AG04450 (cell line): ENCODE data around the gene CTR9. TPM values are rescaled to one million over a fixed set of nuclear protein-coding genes. Genes with fewer than 3 reads are reported as not detected.
A peak's percentile ranks its signal among the peaks of the same experiment; 100 is the strongest.

Experiments
- CTCF ChIA-PET: fragments of 300-600, 350-600 bp; formaldehyde crosslinking; extraction: SDS; loops from one replicate; lab custom pipeline; 2022; ENCODE audit warnings: antibody characterized with exemption, inconsistent platforms; lab: Charles Lee
- POLR2A ChIA-PET: fragments of 350-600 bp; formaldehyde crosslinking; extraction: SDS; loops from one replicate; lab custom pipeline; 2021; ENCODE audit warnings: antibody characterized with exemption, inconsistent platforms; lab: Yijun Ruan, JAX
- DNase-seq: peaks from one replicate; pipeline ENCODE4 v3.0.0-alpha.2; 2011; ENCODE audit warnings: low read depth, low spot score
- H3K27ac ChIP-seq: one replicate; pipeline ENCODE4 v1.5.1; 2012; ENCODE audit warnings: low read depth, low read length, control low read depth
- H3K27me3 ChIP-seq: one replicate; pipeline ENCODE4 v1.6.0; 2012; ENCODE audit warnings: low read length; ENCODE audit not compliant: control insufficient read depth, insufficient read depth
- H3K4me3 ChIP-seq: 2 replicates; pipeline ENCODE4 v1.5.1; 2011; ENCODE audit warnings: mild to moderate bottlenecking, low read depth, low read length, control low read depth
- H3K9me3 ChIP-seq: 2 replicates; pipeline ENCODE4 v1.5.1; 2012; ENCODE audit warnings: low read length; ENCODE audit not compliant: control insufficient read depth, insufficient read depth
- polyA plus RNA-seq: library from polyadenylated mRNA; depleted of rRNA; stranded (reverse); fragments of >200 nt; gene quantifications from 2 replicates; pipeline ENCODE4 v1.2.3, GENCODE V29; 2011
- TF ChIP-seq, protein P1 (sequence below): IDR thresholded peaks from 2 replicates; pipeline ENCODE4 v1.5.1; 2011; ENCODE audit warnings: low read depth, low read length, control low read depth, inconsistent platforms

CTR9 gene
- polyA plus RNA-seq, 1 experiment: 22.6 TPM

DNA sequence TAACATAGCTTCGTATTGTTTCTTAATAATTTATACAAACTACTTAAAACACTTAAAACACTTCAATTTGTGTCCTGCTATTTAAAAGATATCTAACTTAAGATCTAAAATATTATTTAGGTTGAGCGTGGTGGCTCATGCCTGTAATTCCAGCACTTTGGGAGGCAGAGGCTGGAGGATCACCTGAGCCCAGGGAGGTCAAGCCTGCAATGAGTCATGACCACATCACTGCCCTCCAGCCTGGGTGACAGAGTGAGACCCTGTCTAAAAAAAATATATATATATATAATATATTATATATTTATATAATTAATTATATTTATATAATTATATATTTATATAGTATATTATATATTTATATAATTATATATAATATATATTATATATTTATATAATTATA, 4.2 kb upstream of the CTR9 start:
- Histone ChIP-seq H3K9me3 (peaks cover 4% of the 10 kb centered on the region; the same call in 1 of the 2 replicates), H3K27ac (no peak overlapping the region), H3K4me3 (no peak overlapping the region), H3K27me3 (no peaks in the 10 kb centered on the region)
- POLR2A ChIA-PET: no interaction called here
- DNase-seq: no peak
- TF ChIP-seq, protein P1, sequence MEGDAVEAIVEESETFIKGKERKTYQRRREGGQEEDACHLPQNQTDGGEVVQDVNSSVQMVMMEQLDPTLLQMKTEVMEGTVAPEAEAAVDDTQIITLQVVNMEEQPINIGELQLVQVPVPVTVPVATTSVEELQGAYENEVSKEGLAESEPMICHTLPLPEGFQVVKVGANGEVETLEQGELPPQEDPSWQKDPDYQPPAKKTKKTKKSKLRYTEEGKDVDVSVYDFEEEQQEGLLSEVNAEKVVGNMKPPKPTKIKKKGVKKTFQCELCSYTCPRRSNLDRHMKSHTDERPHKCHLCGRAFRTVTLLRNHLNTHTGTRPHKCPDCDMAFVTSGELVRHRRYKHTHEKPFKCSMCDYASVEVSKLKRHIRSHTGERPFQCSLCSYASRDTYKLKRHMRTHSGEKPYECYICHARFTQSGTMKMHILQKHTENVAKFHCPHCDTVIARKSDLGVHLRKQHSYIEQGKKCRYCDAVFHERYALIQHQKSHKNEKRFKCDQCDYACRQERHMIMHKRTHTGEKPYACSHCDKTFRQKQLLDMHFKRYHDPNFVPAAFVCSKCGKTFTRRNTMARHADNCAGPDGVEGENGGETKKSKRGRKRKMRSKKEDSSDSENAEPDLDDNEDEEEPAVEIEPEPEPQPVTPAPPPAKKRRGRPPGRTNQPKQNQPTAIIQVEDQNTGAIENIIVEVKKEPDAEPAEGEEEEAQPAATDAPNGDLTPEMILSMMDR: no peak
- CTCF ChIA-PET: no interaction called here

DNA sequence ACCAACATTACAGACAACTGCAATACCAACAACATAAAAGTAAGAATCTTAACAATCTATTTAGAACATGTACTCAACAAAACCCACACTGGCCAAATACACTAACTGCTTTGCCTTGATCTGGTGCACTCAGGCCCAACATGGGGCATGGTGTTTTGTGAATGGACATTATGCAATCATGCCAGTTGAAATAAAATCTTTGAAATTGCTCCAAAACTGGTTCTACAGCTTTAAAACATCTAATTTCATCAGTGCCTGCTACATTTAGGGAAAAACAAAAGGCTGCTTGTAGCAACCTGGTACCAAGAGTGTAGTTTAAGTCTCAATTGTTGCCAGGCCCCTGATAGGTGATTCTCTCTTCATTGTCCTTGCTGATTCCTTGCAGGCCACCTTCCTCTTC, 3.3 kb upstream of the CTR9 start:
- TF ChIP-seq, protein P1: no peak
- ChIA-PET CTCF (no interaction called here), POLR2A (no interaction called here)
- H3K27me3 ChIP-seq: no peaks in the 10 kb centered on the region
- no peak for DNase-seq
- no peak overlapping the region for H3K4me3 ChIP-seq
- peaks cover 4% of the 10 kb centered on the region; the same call in 1 of the 2 replicates for H3K9me3 ChIP-seq
- H3K27ac ChIP-seq: no peak overlapping the region

DNA sequence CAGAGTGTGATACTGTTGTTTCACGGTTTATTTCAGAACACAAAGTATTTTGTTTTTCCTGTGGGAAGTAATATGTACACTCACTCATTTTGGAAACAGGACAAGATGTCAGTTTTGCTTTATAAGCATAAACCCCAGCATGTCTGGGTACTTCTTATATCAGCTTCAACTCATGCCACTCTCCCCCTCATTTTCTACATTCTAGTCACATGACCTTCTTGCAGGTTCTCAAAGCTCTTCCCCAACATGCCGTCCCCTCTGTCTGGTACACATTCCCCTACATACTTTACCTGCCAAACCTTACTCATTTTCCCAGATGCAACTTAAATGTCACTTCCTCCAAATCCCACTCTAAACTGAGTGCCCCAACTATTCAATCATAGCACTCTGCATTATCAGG, 1.6 kb upstream of the CTR9 start:
- H3K27ac ChIP-seq: no peak overlapping the region
- H3K9me3 ChIP-seq: peaks cover 4% of the 10 kb centered on the region; the same call in 1 of the 2 replicates
- ChIA-PET POLR2A (no interaction called here), CTCF (no interaction called here)
- no peaks in the 10 kb centered on the region for H3K27me3 ChIP-seq
- TF ChIP-seq, protein P1: no peak
- DNase-seq: no peak
- H3K4me3 ChIP-seq: no peak overlapping the region

DNA sequence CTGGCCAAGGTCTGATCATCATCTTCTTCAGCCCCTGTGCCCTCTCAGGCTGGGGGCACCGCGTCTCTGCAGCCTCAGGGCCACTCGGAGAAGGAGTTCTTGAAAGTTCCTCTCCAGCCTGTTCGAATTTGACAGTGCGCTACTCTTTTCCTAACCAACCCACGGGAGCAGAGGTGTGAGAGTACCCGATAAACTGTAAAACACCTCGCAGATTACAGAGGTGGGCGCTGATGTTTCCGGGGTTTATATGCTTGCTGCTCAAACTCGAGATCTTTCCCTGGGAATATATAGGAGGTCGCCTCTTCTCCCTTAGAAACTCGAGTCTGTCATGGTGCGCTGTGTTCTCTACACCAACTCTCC, 515 bp downstream of the CTR9 start:
- TF ChIP-seq, protein P1: no peak
- POLR2A ChIA-PET: interaction anchor here (0.6 to 1.1 kb wide), 12 partner anchors 18 to 447 kb away, joined by 3 to 7 read pairs (median 4); partner anchors contain the start of genes ADM and EIF4G2
- Histone ChIP-seq H3K4me3 (peak overlapping the region; percentile 93), H3K9me3 (peaks cover 4% of the 10 kb centered on the region; the same call in 1 of the 2 replicates), H3K27ac (peak overlapping the region; percentile 97), H3K27me3 (no peaks in the 10 kb centered on the region)
- no peak for DNase-seq
- CTCF ChIA-PET: interaction anchor here (2.0 kb wide), 1 partner anchor 19 kb away, joined by 8 read pairs; no protein-coding TSS in a partner anchor

DNA sequence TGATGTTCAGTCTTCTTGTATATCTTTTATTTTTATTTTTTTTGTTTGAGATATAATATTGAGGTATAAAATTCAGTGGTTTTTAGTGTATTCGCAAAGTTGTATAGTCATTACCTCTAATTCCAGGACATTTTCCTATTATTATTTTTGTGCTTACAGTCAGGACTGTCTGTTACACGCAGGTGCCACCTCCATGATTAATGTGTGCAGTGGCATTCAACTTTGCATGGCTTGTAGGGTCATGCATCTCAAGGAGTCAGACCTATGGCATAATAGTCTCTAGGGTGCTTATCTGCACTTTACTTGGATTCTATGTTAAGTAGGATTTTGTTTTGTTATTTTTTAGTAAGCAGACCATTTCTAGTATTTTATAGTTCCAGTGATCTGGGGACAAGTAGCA, 1.0 kb downstream of the CTR9 start:
- CTCF ChIA-PET: interaction anchor here (2.0 kb wide), 1 partner anchor 18 kb away, joined by 8 read pairs; no protein-coding TSS in a partner anchor
- H3K27ac ChIP-seq: no peak overlapping the region
- H3K9me3 ChIP-seq: peaks cover 4% of the 10 kb centered on the region; the same call in 1 of the 2 replicates
- TF ChIP-seq, protein P1: no peak
- H3K4me3 ChIP-seq: peak overlapping the region; percentile 93
- DNase-seq: no peak
- no peaks in the 10 kb centered on the region for H3K27me3 ChIP-seq
- POLR2A ChIA-PET: interaction anchor here (0.9 kb wide), 1 partner anchor 17 kb away, joined by 3 read pairs; no protein-coding TSS in a partner anchor
